Lung microvascular endothelial cell (primary cell): Measurements from ENCODE around the gene TNK2. TPM values are rescaled to one million over a fixed set of nuclear protein-coding genes. Genes with fewer than 3 reads are reported as not detected.
"Not testable (repeated sequence)": the region's sequence is repeated elsewhere in the genome, so short reads cannot be mapped to it uniquely, and the experiment has no call there.

Experiments used
- DNase-seq, 2 donors: peaks; one replicate each; pipeline versions ENCODE4 v3.0.0 to v3.0.0-alpha.2; 2010; ENCODE audit warnings: low read depth in 2 of 2
- total RNA-seq: library from RNA; depleted of rRNA; stranded (reverse); fragments of >200 nt; gene quantifications from 2 replicates; pipeline ENCODE4 v1.2.1, GENCODE V29; 2014

The TNK2 gene
- total RNA-seq, 1 donor from 2014 or later, result 16.1 TPM

GRCh38 chr3:195870442-195870841 lies 37.9 kb downstream of the TNK2 start:
- DNase-seq, result no peak

- no peak for DNase-seq
These were observed 38.8 kb downstream of the TNK2 start for GRCh38 chr3:195869413-195870001.

GRCh38 chr3:195868866-195869412 lies 39.4 kb downstream of the TNK2 start:
- DNase-seq, result no peak

GRCh38 chr3:195868336-195868865 lies 40.0 kb downstream of the TNK2 start:
- DNase-seq, result no peak

GRCh38 chr3:195867631-195868335 lies 40.6 kb downstream of the TNK2 start:
- no peak for DNase-seq

GRCh38 chr3:195866686-195867511 lies 41.5 kb downstream of the TNK2 start:
- DNase-seq, result no peak

- DNase-seq, result no peak
These were observed 42.6 kb downstream of the TNK2 start for GRCh38 chr3:195865752-195866151.

- peak; percentile 92 to 94 for DNase-seq
These were observed 45.0 kb downstream of the TNK2 start for GRCh38 chr3:195863121-195864061.

GRCh38 chr3:195862318-195862717 lies 46.0 kb downstream of the TNK2 start:
- DNase-seq, result not testable (repeated sequence)

- DNase-seq, result no peak
These were observed 47.9 kb downstream of the TNK2 start for GRCh38 chr3:195860456-195860855.

GRCh38 chr3:195859846-195860411 lies 48.4 kb downstream of the TNK2 start:
- DNase-seq, result no peak

GRCh38 chr3:195859061-195859845 lies 49.1 kb downstream of the TNK2 start:
- peak; percentile 56 to 67 for DNase-seq

GRCh38 chr3:195856410-195857084 lies 51.8 kb downstream of the TNK2 start:
- DNase-seq, result no peak

GRCh38 chr3:195855471-195856409 lies 52.6 kb downstream of the TNK2 start:
- no peak for DNase-seq

GRCh38 chr3:195854628-195855294 lies 53.6 kb downstream of the TNK2 start:
- DNase-seq, result no peak

GRCh38 chr3:195853996-195854395 lies 54.4 kb downstream of the TNK2 start:
- DNase-seq, result no peak

- no peak for DNase-seq
These were observed 55.3 kb downstream of the TNK2 start for GRCh38 chr3:195853036-195853435.
